ENCODE measurements around the gene ZNF888. TPM values are rescaled to one million over a fixed set of nuclear protein-coding genes. Genes with fewer than 3 reads are reported as not detected.

Gene ZNF888
- total and polyA plus RNA-seq, 2 experiments from 2014 or later = 2.3 to 8.3 TPM

DNA sequence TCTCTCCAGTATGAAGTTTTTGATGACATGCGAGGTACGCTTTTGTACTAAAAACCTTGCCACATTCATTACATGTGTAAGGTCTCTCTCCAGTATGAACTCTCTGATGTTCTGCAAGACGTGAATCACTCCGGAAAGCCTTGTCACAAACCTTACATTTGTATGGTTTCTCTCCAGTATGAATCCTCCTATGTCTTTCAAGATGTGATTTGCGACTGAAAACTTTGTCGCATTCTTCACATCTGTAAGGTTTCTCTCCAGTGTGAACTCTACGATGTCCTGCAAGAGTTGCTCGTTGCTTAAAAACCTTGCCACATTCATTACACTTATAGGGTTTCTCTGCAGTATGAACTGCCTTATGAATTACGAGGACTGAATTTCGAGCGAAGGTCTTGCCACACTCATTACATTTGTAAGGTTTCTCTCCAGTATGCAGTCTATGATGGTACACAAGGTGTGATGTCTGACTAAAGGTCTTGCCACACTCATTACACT lies 42.3 kb downstream of the ZNF888 start:
- DNase-seq (ENCODE audit: low spot score) = no peak
- Mint-ChIP-seq H3K4me1 (no peaks in the 10 kb centered on the region), H3K9me3 (peaks cover 8% of the 10 kb centered on the region; the same call in 2 of the 3 replicates), H3K27me3 (ENCODE audit: insufficient read depth, low read depth, poor library complexity) (peaks cover 1% of the 10 kb centered on the region), H3K4me3 (no peak overlapping the region), H3K27ac (no peak overlapping the region), H3K36me3 (ENCODE audit: low read depth) (peaks cover 81% of the 10 kb centered on the region)
- no peak overlapping the region for H3K27ac ChIP-seq (ENCODE audit: low read depth)
- no peaks in the 10 kb centered on the region for H3K4me1 ChIP-seq (ENCODE audit: insufficient read depth)
- H3F3A ChIP-seq (replicated peaks; ENCODE audit: low read depth) = peaks cover 7% of the 10 kb centered on the region
- peaks cover 56% of the 10 kb centered on the region for H3K36me3 ChIP-seq (ENCODE audit: insufficient read depth)
- TF ChIP-seq, protein P1, sequence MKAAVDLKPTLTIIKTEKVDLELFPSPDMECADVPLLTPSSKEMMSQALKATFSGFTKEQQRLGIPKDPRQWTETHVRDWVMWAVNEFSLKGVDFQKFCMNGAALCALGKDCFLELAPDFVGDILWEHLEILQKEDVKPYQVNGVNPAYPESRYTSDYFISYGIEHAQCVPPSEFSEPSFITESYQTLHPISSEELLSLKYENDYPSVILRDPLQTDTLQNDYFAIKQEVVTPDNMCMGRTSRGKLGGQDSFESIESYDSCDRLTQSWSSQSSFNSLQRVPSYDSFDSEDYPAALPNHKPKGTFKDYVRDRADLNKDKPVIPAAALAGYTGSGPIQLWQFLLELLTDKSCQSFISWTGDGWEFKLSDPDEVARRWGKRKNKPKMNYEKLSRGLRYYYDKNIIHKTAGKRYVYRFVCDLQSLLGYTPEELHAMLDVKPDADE (IDR thresholded peaks at IDR 0.05) = no peak
- TF ChIP-seq CREB1 (CRISPR knock-in tag; IDR thresholded peaks at IDR 0.05; ENCODE audit: low read depth) (no peak), POLR2AphosphoS5 (IDR thresholded peaks at IDR 0.05; ENCODE audit: low read depth) (no peak), NANOG (IDR thresholded peaks at IDR 0.05; ENCODE audit: borderline replicate concordance) (no peak), ZNF331 (CRISPR knock-in tag; IDR thresholded peaks at IDR 0.05; ENCODE audit: low read depth) (no peak), JUNB (IDR thresholded peaks at IDR 0.05; ENCODE audit: unreplicated experiment) (no peak), EZH2 (IDR thresholded peaks at IDR 0.05; ENCODE audit: low read depth, unreplicated experiment) (no peak), ZNF114 (CRISPR knock-in tag; IDR thresholded peaks at IDR 0.05) (no peak), STAT1 (IDR thresholded peaks at IDR 0.05; ENCODE audit: unreplicated experiment) (no peak), EZH2phosphoT487 (IDR thresholded peaks at IDR 0.05; ENCODE audit: unreplicated experiment) (no peak)
- TF ChIP-seq, protein P2, sequence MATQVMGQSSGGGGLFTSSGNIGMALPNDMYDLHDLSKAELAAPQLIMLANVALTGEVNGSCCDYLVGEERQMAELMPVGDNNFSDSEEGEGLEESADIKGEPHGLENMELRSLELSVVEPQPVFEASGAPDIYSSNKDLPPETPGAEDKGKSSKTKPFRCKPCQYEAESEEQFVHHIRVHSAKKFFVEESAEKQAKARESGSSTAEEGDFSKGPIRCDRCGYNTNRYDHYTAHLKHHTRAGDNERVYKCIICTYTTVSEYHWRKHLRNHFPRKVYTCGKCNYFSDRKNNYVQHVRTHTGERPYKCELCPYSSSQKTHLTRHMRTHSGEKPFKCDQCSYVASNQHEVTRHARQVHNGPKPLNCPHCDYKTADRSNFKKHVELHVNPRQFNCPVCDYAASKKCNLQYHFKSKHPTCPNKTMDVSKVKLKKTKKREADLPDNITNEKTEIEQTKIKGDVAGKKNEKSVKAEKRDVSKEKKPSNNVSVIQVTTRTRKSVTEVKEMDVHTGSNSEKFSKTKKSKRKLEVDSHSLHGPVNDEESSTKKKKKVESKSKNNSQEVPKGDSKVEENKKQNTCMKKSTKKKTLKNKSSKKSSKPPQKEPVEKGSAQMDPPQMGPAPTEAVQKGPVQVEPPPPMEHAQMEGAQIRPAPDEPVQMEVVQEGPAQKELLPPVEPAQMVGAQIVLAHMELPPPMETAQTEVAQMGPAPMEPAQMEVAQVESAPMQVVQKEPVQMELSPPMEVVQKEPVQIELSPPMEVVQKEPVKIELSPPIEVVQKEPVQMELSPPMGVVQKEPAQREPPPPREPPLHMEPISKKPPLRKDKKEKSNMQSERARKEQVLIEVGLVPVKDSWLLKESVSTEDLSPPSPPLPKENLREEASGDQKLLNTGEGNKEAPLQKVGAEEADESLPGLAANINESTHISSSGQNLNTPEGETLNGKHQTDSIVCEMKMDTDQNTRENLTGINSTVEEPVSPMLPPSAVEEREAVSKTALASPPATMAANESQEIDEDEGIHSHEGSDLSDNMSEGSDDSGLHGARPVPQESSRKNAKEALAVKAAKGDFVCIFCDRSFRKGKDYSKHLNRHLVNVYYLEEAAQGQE (IDR thresholded peaks at IDR 0.05; ENCODE audit: unreplicated experiment) = no peak
- TF ChIP-seq, protein P3, sequence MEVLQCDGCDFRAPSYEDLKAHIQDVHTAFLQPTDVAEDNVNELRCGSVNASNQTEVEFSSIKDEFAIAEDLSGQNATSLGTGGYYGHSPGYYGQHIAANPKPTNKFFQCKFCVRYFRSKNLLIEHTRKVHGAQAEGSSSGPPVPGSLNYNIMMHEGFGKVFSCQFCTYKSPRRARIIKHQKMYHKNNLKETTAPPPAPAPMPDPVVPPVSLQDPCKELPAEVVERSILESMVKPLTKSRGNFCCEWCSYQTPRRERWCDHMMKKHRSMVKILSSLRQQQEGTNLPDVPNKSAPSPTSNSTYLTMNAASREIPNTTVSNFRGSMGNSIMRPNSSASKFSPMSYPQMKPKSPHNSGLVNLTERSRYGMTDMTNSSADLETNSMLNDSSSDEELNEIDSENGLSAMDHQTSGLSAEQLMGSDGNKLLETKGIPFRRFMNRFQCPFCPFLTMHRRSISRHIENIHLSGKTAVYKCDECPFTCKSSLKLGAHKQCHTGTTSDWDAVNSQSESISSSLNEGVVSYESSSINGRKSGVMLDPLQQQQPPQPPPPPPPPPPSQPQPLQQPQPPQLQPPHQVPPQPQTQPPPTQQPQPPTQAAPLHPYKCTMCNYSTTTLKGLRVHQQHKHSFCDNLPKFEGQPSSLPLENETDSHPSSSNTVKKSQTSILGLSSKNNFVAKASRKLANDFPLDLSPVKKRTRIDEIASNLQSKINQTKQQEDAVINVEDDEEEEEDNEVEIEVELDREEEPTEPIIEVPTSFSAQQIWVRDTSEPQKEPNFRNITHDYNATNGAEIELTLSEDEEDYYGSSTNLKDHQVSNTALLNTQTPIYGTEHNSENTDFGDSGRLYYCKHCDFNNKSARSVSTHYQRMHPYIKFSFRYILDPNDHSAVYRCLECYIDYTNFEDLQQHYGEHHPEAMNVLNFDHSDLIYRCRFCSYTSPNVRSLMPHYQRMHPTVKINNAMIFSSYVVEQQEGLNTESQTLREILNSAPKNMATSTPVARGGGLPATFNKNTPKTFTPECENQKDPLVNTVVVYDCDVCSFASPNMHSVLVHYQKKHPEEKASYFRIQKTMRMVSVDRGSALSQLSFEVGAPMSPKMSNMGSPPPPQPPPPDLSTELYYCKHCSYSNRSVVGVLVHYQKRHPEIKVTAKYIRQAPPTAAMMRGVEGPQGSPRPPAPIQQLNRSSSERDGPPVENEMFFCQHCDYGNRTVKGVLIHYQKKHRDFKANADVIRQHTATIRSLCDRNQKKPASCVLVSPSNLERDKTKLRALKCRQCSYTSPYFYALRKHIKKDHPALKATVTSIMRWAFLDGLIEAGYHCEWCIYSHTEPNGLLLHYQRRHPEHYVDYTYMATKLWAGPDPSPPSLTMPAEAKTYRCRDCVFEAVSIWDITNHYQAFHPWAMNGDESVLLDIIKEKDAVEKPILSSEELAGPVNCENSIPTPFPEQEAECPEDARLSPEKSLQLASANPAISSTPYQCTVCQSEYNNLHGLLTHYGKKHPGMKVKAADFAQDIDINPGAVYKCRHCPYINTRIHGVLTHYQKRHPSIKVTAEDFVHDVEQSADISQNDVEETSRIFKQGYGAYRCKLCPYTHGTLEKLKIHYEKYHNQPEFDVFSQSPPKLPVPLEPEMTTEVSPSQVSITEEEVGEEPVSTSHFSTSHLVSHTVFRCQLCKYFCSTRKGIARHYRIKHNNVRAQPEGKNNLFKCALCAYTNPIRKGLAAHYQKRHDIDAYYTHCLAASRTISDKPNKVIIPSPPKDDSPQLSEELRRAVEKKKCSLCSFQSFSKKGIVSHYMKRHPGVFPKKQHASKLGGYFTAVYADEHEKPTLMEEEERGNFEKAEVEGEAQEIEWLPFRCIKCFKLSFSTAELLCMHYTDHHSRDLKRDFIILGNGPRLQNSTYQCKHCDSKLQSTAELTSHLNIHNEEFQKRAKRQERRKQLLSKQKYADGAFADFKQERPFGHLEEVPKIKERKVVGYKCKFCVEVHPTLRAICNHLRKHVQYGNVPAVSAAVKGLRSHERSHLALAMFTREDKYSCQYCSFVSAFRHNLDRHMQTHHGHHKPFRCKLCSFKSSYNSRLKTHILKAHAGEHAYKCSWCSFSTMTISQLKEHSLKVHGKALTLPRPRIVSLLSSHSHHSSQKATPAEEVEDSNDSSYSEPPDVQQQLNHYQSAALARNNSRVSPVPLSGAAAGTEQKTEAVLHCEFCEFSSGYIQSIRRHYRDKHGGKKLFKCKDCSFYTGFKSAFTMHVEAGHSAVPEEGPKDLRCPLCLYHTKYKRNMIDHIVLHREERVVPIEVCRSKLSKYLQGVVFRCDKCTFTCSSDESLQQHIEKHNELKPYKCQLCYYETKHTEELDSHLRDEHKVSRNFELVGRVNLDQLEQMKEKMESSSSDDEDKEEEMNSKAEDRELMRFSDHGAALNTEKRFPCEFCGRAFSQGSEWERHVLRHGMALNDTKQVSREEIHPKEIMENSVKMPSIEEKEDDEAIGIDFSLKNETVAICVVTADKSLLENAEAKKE (CRISPR knock-in tag; IDR thresholded peaks at IDR 0.05) = no peak
- TF ChIP-seq, protein P4, sequence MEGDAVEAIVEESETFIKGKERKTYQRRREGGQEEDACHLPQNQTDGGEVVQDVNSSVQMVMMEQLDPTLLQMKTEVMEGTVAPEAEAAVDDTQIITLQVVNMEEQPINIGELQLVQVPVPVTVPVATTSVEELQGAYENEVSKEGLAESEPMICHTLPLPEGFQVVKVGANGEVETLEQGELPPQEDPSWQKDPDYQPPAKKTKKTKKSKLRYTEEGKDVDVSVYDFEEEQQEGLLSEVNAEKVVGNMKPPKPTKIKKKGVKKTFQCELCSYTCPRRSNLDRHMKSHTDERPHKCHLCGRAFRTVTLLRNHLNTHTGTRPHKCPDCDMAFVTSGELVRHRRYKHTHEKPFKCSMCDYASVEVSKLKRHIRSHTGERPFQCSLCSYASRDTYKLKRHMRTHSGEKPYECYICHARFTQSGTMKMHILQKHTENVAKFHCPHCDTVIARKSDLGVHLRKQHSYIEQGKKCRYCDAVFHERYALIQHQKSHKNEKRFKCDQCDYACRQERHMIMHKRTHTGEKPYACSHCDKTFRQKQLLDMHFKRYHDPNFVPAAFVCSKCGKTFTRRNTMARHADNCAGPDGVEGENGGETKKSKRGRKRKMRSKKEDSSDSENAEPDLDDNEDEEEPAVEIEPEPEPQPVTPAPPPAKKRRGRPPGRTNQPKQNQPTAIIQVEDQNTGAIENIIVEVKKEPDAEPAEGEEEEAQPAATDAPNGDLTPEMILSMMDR (conservative IDR thresholded peaks at IDR 0.05; ENCODE audit: low read depth in 2 of 2) = no peak
- no peaks in the 10 kb centered on the region; the same call in 1 of the 2 replicates for H3K79me2 ChIP-seq (replicated peaks; ENCODE audit: insufficient read depth)
- H2AFZ ChIP-seq = no peak overlapping the region
- H4K20me1 ChIP-seq (replicated peaks; ENCODE audit: insufficient read depth) = peaks cover 5% of the 10 kb centered on the region; the same call in 1 of the 2 replicates
- no peaks in the 10 kb centered on the region for H3K9me2 ChIP-seq (ENCODE audit: insufficient read depth)
- H3K4me2 ChIP-seq = no peak overlapping the region
- no peak for ATAC-seq
- H3K4me3 ChIP-seq = no peak overlapping the region
- no peaks in the 10 kb centered on the region for H3K27me3 ChIP-seq (ENCODE audit: insufficient read depth)

Measured in GM23338 (cell line).